Upper lobe of left lung (tissue), 6 donors: Measurements from ENCODE around the gene INTS2. TPM values are rescaled to one million over a fixed set of nuclear protein-coding genes. Genes with fewer than 3 reads are reported as not detected.

ENCODE experiments used
- ATAC-seq, 2 donors: fragments of 200-7000 bp; cut with Tn5 transposase; one replicate each; pipeline ENCODE4 v1.9.1; 2022; ENCODE audit warnings: mild to moderate bottlenecking in 2 of 2, moderate library complexity in 2 of 2; ENCODE audit not compliant: low FRiP score in 2 of 2
- DNase-seq, 2 donors: peaks; one replicate each; pipeline ENCODE4 v3.0.0-alpha.2; 2019 to 2020
- H3K27ac ChIP-seq, 4 donors: fragments of 200-600 bp; sonication (generic); one replicate each; pipeline ENCODE4 v1.5.1; 2016 to 2019
- H3K27me3 ChIP-seq, 4 donors: fragments of 200-600 bp; sonication (generic); one replicate each; pipeline ENCODE4 v1.5.1; 2017 to 2019
- H3K36me3 ChIP-seq, 4 donors: fragments of 200-600 bp; sonication (generic); one replicate each; pipeline ENCODE4 v1.5.1; 2016 to 2019
- H3K4me1 ChIP-seq, 4 donors: fragments of 200-600 bp; sonication (generic); one replicate each; pipeline ENCODE4 v1.5.1; 2018 to 2019
- H3K4me3 ChIP-seq, 4 donors: fragments of 200-600 bp; sonication (generic); one replicate each; pipeline ENCODE4 v1.5.1; 2017 to 2019; ENCODE audit warnings: mild to moderate bottlenecking in 2 of 4, moderate library complexity in 1 of 4
- H3K9me3 ChIP-seq, 4 donors: fragments of 200-600 bp; sonication (generic); one replicate each; pipeline ENCODE4 v1.5.1; 2018 to 2019
- CTCF ChIP-seq, 6 experiments: fragments of 450-650 bp in 4 of 6; fragments of 200-600 bp in 2 of 6; sonication (generic) in 2 of 6; IDR thresholded peaks; one replicate each; pipeline ENCODE4 v1.5.1; 2016 to 2019; ENCODE audit warnings: antibody characterized with exemption in 6 of 6
- EP300 ChIP-seq, 4 donors: sonication (generic); formaldehyde crosslinking; IDR thresholded peaks; one replicate each; pipeline ENCODE4 v1.5.1; 2017; ENCODE audit warnings: antibody characterized with exemption in 4 of 4, control low read depth in 2 of 4
- POLR2A ChIP-seq, 4 donors: fragments of 450-650 bp; IDR thresholded peaks; one replicate each; pipeline ENCODE4 v1.5.1; 2016 to 2017; ENCODE audit warnings: antibody characterized with exemption in 4 of 4, mild to moderate bottlenecking in 2 of 4
- POLR2AphosphoS5 ChIP-seq, 2 donors: sonication (generic); formaldehyde crosslinking; IDR thresholded peaks; one replicate each; pipeline ENCODE4 v1.5.1; 2017; ENCODE audit warnings: antibody characterized with exemption in 2 of 2
- WGBS, 2 donors: methylation state at CpG; one replicate each; pipeline ENCODE4 v1.1.5; 2017 to 2018; 5-methylcytosine and 5-hydroxymethylcytosine counted together
- total RNA-seq, 6 donors: library from RNA; depleted of rRNA in 4 of 6; stranded (reverse); fragments of >200 nt in 4 of 6; gene quantifications; one replicate each; pipeline versions ENCODE4 v1.1.0 to v1.2.1, GENCODE V29; 2016 to 2021
- donor health status: DM: no; HTN: no; CAD: no; lungs with moderate emphysema.
- donor health status: DM: no; HTN: yes; CAD: no; lungs with severe emphysema.

The INTS2 gene
- total RNA-seq, 6 donors from 2014 or later: 6.0 to 12.0 (median 9.9) TPM

- WGBS, 2 donors: 52 to 68% methylated on average over 4 of the region's 4 CpGs
Observed at GRCh38 chr17:61837175-61838051, 90.4 kb downstream of the INTS2 start.

GRCh38 chr17:61836266-61837174 is 91.3 kb downstream of the INTS2 start:
- H3K27me3 ChIP-seq: no peaks in the 10 kb centered on the region
- no peak for TF ChIP-seq POLR2AphosphoS5 (IDR thresholded peaks at IDR 0.05)
- TF ChIP-seq EP300 (IDR thresholded peaks at IDR 0.05): no peak
- no peak for TF ChIP-seq CTCF (IDR thresholded peaks at IDR 0.05)
- no peak for TF ChIP-seq POLR2A (IDR thresholded peaks at IDR 0.05)
- no peaks in the 10 kb centered on the region for H3K9me3 ChIP-seq
- no peaks in the 10 kb centered on the region for H3K4me1 ChIP-seq
- ATAC-seq (no peak), DNase-seq (no peak)
- no peaks in the 10 kb centered on the region for H3K36me3 ChIP-seq
- no peak overlapping the region for H3K27ac ChIP-seq
- H3K4me3 ChIP-seq: no peak overlapping the region
- WGBS, 2 donors: 91% methylated on average over 3 of the region's 3 CpGs

More at GRCh38 chr17:61837175-61838051, 90.4 kb downstream of the INTS2 start:
- Histone ChIP-seq H3K4me3 (no peak overlapping the region), H3K36me3 (no peaks in the 10 kb centered on the region), H3K9me3 (no peaks in the 10 kb centered on the region), H3K27ac (no peak overlapping the region), H3K4me1 (no peaks in the 10 kb centered on the region), H3K27me3 (no peaks in the 10 kb centered on the region)
- peak in 1 of 2 donors; percentile 55 for ATAC-seq
- TF ChIP-seq EP300 (IDR thresholded peaks at IDR 0.05): no peak
- TF ChIP-seq POLR2A (IDR thresholded peaks at IDR 0.05): no peak
- TF ChIP-seq CTCF (IDR thresholded peaks at IDR 0.05): peak in 5 of 6 experiments; percentile 43 to 65 (median 56)
- no peak for TF ChIP-seq POLR2AphosphoS5 (IDR thresholded peaks at IDR 0.05)
- DNase-seq: peak in 1 of 2 donors; percentile 55

- DNase-seq: no peak
- Histone ChIP-seq H3K36me3 (no peaks in the 10 kb centered on the region), H3K4me1 (no peaks in the 10 kb centered on the region), H3K4me3 (no peak overlapping the region), H3K27ac (no peak overlapping the region), H3K27me3 (no peaks in the 10 kb centered on the region), H3K9me3 (no peaks in the 10 kb centered on the region)
- 76 to 81% methylated on average over 1 of the region's 1 CpG for WGBS, 2 donors
- ATAC-seq: no peak
- TF ChIP-seq EP300 (IDR thresholded peaks at IDR 0.05): no peak
- TF ChIP-seq POLR2AphosphoS5 (IDR thresholded peaks at IDR 0.05): no peak
- no peak for TF ChIP-seq POLR2A (IDR thresholded peaks at IDR 0.05)
- no peak for TF ChIP-seq CTCF (IDR thresholded peaks at IDR 0.05)
Observed at GRCh38 chr17:61835606-61836005, 92.2 kb downstream of the INTS2 start.

GRCh38 chr17:61834610-61835009 is 93.2 kb downstream of the INTS2 start:
- Histone ChIP-seq H3K36me3 (no peaks in the 10 kb centered on the region), H3K27ac (no peak overlapping the region), H3K9me3 (no peaks in the 10 kb centered on the region), H3K4me3 (no peak overlapping the region), H3K27me3 (no peaks in the 10 kb centered on the region), H3K4me1 (no peaks in the 10 kb centered on the region)
- ATAC-seq (no peak), DNase-seq (no peak)
- TF ChIP-seq EP300 (IDR thresholded peaks at IDR 0.05): no peak
- no peak for TF ChIP-seq POLR2A (IDR thresholded peaks at IDR 0.05)
- TF ChIP-seq CTCF (IDR thresholded peaks at IDR 0.05): no peak
- TF ChIP-seq POLR2AphosphoS5 (IDR thresholded peaks at IDR 0.05): no peak
- 100% methylated on average over 2 of the region's 2 CpGs for WGBS, 2 donors
